HEK293 (cell line): Measurements from ENCODE around the gene VASP.

ENCODE experiments used
- KLF16 ChIP-seq: fragments of 450-650 bp; formaldehyde crosslinking; IDR thresholded peaks from 2 replicates; pipeline ENCODE4 v1.5.1; 2017; ENCODE audit warnings: missing biosample characterization, missing genetic modification characterization
- REPIN1 ChIP-seq: fragments of 450-650 bp; formaldehyde crosslinking; IDR thresholded peaks from 2 replicates; pipeline ENCODE4 v1.5.1; 2017; ENCODE audit warnings: missing biosample characterization, missing genetic modification characterization, low read depth
- SCRT1 ChIP-seq: fragments of 450-650 bp; formaldehyde crosslinking; IDR thresholded peaks from 2 replicates; pipeline ENCODE4 v1.5.1; 2016; ENCODE audit warnings: missing biosample characterization, missing genetic modification characterization, borderline replicate concordance
- ZNF121 ChIP-seq: fragments of 450-650 bp; formaldehyde crosslinking; IDR thresholded peaks from 2 replicates; pipeline ENCODE4 v1.5.1; 2016; ENCODE audit warnings: missing biosample characterization, missing genetic modification characterization
- ZNF214 ChIP-seq: fragments of 450-650 bp; formaldehyde crosslinking; IDR thresholded peaks from 2 replicates; pipeline ENCODE4 v1.5.1; 2017; ENCODE audit warnings: missing biosample characterization, mild to moderate bottlenecking, missing genetic modification characterization, borderline replicate concordance
- ZNF239 ChIP-seq: fragments of 450-650 bp; formaldehyde crosslinking; IDR thresholded peaks from 2 replicates; pipeline ENCODE4 v1.5.1; 2016; ENCODE audit warnings: missing biosample characterization, missing genetic modification characterization
- ZNF530 ChIP-seq: fragments of 450-650 bp; formaldehyde crosslinking; IDR thresholded peaks from 2 replicates; pipeline ENCODE4 v1.5.1; 2016; ENCODE audit warnings: low read depth, missing biosample characterization, missing genetic modification characterization
- ZNF560 ChIP-seq: fragments of 450-650 bp; formaldehyde crosslinking; IDR thresholded peaks from 2 replicates; pipeline ENCODE4 v1.5.1; 2017; ENCODE audit warnings: missing biosample characterization, missing genetic modification characterization, borderline replicate concordance
- ZNF707 ChIP-seq: fragments of 450-650 bp; formaldehyde crosslinking; IDR thresholded peaks from 2 replicates; pipeline ENCODE4 v1.5.1; 2016; ENCODE audit warnings: missing biosample characterization, missing genetic modification characterization
- ZNF792 ChIP-seq: fragments of 450-650 bp; formaldehyde crosslinking; IDR thresholded peaks from 2 replicates; pipeline ENCODE4 v1.5.1; 2016; ENCODE audit warnings: missing biosample characterization, missing genetic modification characterization
- ZNF830 ChIP-seq: fragments of 450-650 bp; IDR thresholded peaks from 2 replicates; pipeline ENCODE4 v1.5.0; 2018; ENCODE audit warnings: missing biosample characterization, missing genetic modification characterization, low read depth, mild to moderate bottlenecking, moderate library complexity
- TF ChIP-seq, protein P1 (sequence below): fragments of 450-650 bp; formaldehyde crosslinking; IDR thresholded peaks from 2 replicates; pipeline ENCODE4 v1.5.1; 2016; ENCODE audit warnings: missing biosample characterization, missing genetic modification characterization
- TF ChIP-seq, protein P2 (sequence below): fragments of 450-650 bp; formaldehyde crosslinking; IDR thresholded peaks from 2 replicates; pipeline ENCODE4 v1.5.1; 2016; ENCODE audit warnings: missing biosample characterization, missing genetic modification characterization
- TF ChIP-seq, protein P3 (sequence below): fragments of 450-650 bp; formaldehyde crosslinking; IDR thresholded peaks from 2 replicates; pipeline ENCODE4 v1.5.1; 2016; ENCODE audit warnings: missing biosample characterization, missing genetic modification characterization

- TF ChIP-seq, protein P1, sequence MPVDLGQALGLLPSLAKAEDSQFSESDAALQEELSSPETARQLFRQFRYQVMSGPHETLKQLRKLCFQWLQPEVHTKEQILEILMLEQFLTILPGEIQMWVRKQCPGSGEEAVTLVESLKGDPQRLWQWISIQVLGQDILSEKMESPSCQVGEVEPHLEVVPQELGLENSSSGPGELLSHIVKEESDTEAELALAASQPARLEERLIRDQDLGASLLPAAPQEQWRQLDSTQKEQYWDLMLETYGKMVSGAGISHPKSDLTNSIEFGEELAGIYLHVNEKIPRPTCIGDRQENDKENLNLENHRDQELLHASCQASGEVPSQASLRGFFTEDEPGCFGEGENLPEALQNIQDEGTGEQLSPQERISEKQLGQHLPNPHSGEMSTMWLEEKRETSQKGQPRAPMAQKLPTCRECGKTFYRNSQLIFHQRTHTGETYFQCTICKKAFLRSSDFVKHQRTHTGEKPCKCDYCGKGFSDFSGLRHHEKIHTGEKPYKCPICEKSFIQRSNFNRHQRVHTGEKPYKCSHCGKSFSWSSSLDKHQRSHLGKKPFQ, result no peak
- TF ChIP-seq, protein P2, sequence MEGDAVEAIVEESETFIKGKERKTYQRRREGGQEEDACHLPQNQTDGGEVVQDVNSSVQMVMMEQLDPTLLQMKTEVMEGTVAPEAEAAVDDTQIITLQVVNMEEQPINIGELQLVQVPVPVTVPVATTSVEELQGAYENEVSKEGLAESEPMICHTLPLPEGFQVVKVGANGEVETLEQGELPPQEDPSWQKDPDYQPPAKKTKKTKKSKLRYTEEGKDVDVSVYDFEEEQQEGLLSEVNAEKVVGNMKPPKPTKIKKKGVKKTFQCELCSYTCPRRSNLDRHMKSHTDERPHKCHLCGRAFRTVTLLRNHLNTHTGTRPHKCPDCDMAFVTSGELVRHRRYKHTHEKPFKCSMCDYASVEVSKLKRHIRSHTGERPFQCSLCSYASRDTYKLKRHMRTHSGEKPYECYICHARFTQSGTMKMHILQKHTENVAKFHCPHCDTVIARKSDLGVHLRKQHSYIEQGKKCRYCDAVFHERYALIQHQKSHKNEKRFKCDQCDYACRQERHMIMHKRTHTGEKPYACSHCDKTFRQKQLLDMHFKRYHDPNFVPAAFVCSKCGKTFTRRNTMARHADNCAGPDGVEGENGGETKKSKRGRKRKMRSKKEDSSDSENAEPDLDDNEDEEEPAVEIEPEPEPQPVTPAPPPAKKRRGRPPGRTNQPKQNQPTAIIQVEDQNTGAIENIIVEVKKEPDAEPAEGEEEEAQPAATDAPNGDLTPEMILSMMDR (tag by site-specific recombination), result no peak
- TF ChIP-seq ZNF239 (tag by site-specific recombination), result no peak
- TF ChIP-seq ZNF214, result no peak
- TF ChIP-seq, protein P3, sequence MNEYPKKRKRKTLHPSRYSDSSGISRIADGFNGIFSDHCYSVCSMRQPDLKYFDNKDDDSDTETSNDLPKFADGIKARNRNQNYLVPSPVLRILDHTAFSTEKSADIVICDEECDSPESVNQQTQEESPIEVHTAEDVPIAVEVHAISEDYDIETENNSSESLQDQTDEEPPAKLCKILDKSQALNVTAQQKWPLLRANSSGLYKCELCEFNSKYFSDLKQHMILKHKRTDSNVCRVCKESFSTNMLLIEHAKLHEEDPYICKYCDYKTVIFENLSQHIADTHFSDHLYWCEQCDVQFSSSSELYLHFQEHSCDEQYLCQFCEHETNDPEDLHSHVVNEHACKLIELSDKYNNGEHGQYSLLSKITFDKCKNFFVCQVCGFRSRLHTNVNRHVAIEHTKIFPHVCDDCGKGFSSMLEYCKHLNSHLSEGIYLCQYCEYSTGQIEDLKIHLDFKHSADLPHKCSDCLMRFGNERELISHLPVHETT (tag by site-specific recombination), result no peak
- TF ChIP-seq ZNF792 (tag by site-specific recombination), result no peak
- no peak for TF ChIP-seq ZNF121 (tag by site-specific recombination)
- TF ChIP-seq REPIN1 (tag by site-specific recombination), result no peak
- TF ChIP-seq ZNF530 (tag by site-specific recombination), result no peak
- no peak for TF ChIP-seq ZNF560 (tag by site-specific recombination)
- no peak for TF ChIP-seq ZNF830
- TF ChIP-seq KLF16, result no peak
- TF ChIP-seq ZNF707, result no peak
- no peak for TF ChIP-seq SCRT1 (tag by site-specific recombination)
Measured at GRCh38 chr19:45471931-45472562, 35.2 kb upstream of the VASP start.
